K562 (cell line): ENCODE results near the gene DNAJC2. TPM values are rescaled to one million over a fixed set of nuclear protein-coding genes. Genes with fewer than 3 reads are reported as not detected.

Source experiments
- ATAC-seq: fragments of 200-7000 bp; cut with Tn5 transposase; 3 replicates; pipeline ENCODE4 v1.9.1; 2020; ENCODE audit warnings: moderate library complexity
- BruUV-seq: library from RNA; stranded (reverse); fragments of 400-500 nt; replicated peaks from 2 replicates; lab custom pipeline; 2021; lab: Mats Ljungman, UMichigan
- CTCF ChIA-PET: fragments of 300-600 bp; formaldehyde crosslinking; extraction: SDS; loops from one replicate; lab custom pipeline; 2021; ENCODE audit warnings: low intra/inter-chr PET ratio; lab: Yijun Ruan, JAX
- POLR2A ChIA-PET: fragments of 300-600, 350-650 bp; sonication (Branson Sonifier 250); formaldehyde crosslinking; extraction: SDS; loops from one replicate; lab custom pipeline; 2021; ENCODE audit warnings: antibody characterized with exemption, inconsistent platforms; lab: Yijun Ruan, JAX
- DNase-seq, 4 experiments: peaks; one replicate each; pipeline versions ENCODE4 v3.0.0 to v3.0.0-alpha.2; 2011 to 2018; ENCODE audit warnings: low spot score in 3 of 4, mixed read lengths in 3 of 4; ENCODE audit errors: extremely low read depth in 1 of 4
- FAIRE-seq: peaks from 2 replicates; lab custom pipeline; 2011; peaks lifted over from hg19 to GRCh38; lab: Jason Lieb, UNC
- H2AFZ ChIP-seq: 2 replicates; pipeline ENCODE4 v1.6.0; 2011; ENCODE audit warnings: low read depth, low read length, control low read depth, inconsistent platforms
- H3K27ac ChIP-seq: fragments of 200-600 bp; 3 replicates; pipeline ENCODE4 v1.8.0; 2011; ENCODE audit warnings: low read depth, mild to moderate bottlenecking, control low read depth, inconsistent platforms, low read length, moderate library complexity, mixed read lengths; ENCODE audit errors: extremely low read depth
- H3K27me3 ChIP-seq, 2 experiments: fragments of 300-600 bp in 1 of 2; 2 replicates in 1 of 2; 3 replicates in 1 of 2; pipeline versions ENCODE4 v1.6.0 to v1.8.0; 2011; ENCODE audit warnings: inconsistent platforms in 2 of 2, low read length in 2 of 2, mild to moderate bottlenecking in 1 of 2, mixed read lengths in 1 of 2, moderate library complexity in 1 of 2; ENCODE audit not compliant: control insufficient read depth in 2 of 2, insufficient read depth in 2 of 2
- H3K36me3 ChIP-seq: fragments of 300-600 bp; 3 replicates; pipeline ENCODE4 v1.8.0; 2011; ENCODE audit warnings: mild to moderate bottlenecking, low read length, inconsistent platforms; ENCODE audit not compliant: control insufficient read depth, insufficient read depth
- H3K4me1 ChIP-seq, 2 experiments: fragments of 200-600 bp in 1 of 2; replicated peaks in 1 of 2; 2 replicates in 1 of 2; 3 replicates in 1 of 2; pipeline versions ENCODE4 v1.5.1 to v1.8.0; 2011; ENCODE audit warnings: inconsistent platforms in 2 of 2, low read length in 2 of 2, mild to moderate bottlenecking in 1 of 2, mixed read lengths in 1 of 2, moderate library complexity in 1 of 2; ENCODE audit not compliant: control insufficient read depth in 2 of 2, insufficient read depth in 2 of 2
- H3K4me2 ChIP-seq: 2 replicates; pipeline ENCODE4 v1.6.1; 2011; ENCODE audit warnings: low read length, control low read depth, inconsistent platforms, mixed read lengths; ENCODE audit not compliant: insufficient read depth
- H3K4me3 ChIP-seq: fragments of 200-600 bp; sonication (generic), shearing (Covaris generic); 2 replicates; pipeline ENCODE4 v1.5.1; 2016; ENCODE audit warnings: control low read depth, inconsistent platforms
- H3K79me2 ChIP-seq: fragments of 200-600 bp; 3 replicates; pipeline ENCODE4 v1.8.0; 2011; ENCODE audit warnings: low read length, inconsistent platforms; ENCODE audit not compliant: control insufficient read depth, insufficient read depth
- H3K9ac ChIP-seq, 2 experiments: 2 replicates each; pipeline versions ENCODE4 v1.6.0 to v1.6.1; 2011; ENCODE audit warnings: low read depth in 2 of 2, low read length in 2 of 2, control low read depth in 1 of 2, inconsistent platforms in 1 of 2, mild to moderate bottlenecking in 1 of 2, mixed read lengths in 1 of 2; ENCODE audit not compliant: insufficient read depth in 1 of 2
- H3K9me1 ChIP-seq: one replicate; pipeline ENCODE4 v1.6.0; 2011; ENCODE audit warnings: inconsistent platforms, mild to moderate bottlenecking, low read length, moderate library complexity; ENCODE audit not compliant: control insufficient read depth, insufficient read depth
- H3K9me3 ChIP-seq: replicated peaks from 2 replicates; pipeline ENCODE4 v1.5.1; 2011; ENCODE audit warnings: low read depth, low read length, inconsistent platforms; ENCODE audit not compliant: control insufficient read depth, insufficient read depth
- H4K20me1 ChIP-seq: replicated peaks from 2 replicates; pipeline ENCODE4 v1.6.1; 2011; ENCODE audit warnings: low read length, inconsistent platforms, mixed read lengths; ENCODE audit not compliant: control insufficient read depth, insufficient read depth
- ATF7 ChIP-seq: fragments of 450-650 bp; IDR thresholded peaks from 2 replicates; pipeline ENCODE4 v1.7.1; 2014; ENCODE audit warnings: mild to moderate bottlenecking, moderate library complexity
- CBX8 ChIP-seq: fragments of 200-600 bp; sonication (generic); IDR thresholded peaks from 2 replicates; pipeline ENCODE4 v1.6.1; 2012; ENCODE audit warnings: borderline replicate concordance, mixed run types, low read depth, mild to moderate bottlenecking, moderate library complexity, mixed read lengths, low read length, control low read depth, inconsistent platforms; ENCODE audit not compliant: poor library complexity, severe bottlenecking; ENCODE audit errors: extremely low read depth
- E2F3 ChIP-seq: fragments of 250-450 bp; sonication (Bioruptor Pico); IDR thresholded peaks from 2 replicates; pipeline ENCODE4 v1.4.0; 2020; ENCODE audit warnings: mild to moderate bottlenecking
- KLF6 ChIP-seq: fragments of 250-450 bp; sonication (Bioruptor Pico); IDR thresholded peaks from 2 replicates; pipeline ENCODE4 v1.4.0; 2020; ENCODE audit warnings: mild to moderate bottlenecking, moderate library complexity, borderline replicate concordance
- MCM7 ChIP-seq, 2 experiments: fragments of 450-650 bp; IDR thresholded peaks; 2 replicates each; pipeline ENCODE4 v1.6.1; 2016 to 2018
- POLR2A ChIP-seq: fragments of 450-650 bp; conservative IDR thresholded peaks from 2 replicates; pipeline ENCODE4 v1.6.1; 2016
- SRSF1 ChIP-seq: fragments of 200-400 bp; formaldehyde crosslinking; IDR thresholded peaks from 2 replicates; pipeline ENCODE4 v1.6.1; 2017; ENCODE audit warnings: mild to moderate bottlenecking, low read depth, low read length, moderate library complexity
- ZNF561 ChIP-seq: fragments of 450-650 bp; formaldehyde crosslinking; conservative IDR thresholded peaks from 2 replicates; pipeline ENCODE4 v1.4.0; 2020; ENCODE audit warnings: mild to moderate bottlenecking, moderate library complexity
- WGBS: fragments of 100-300 bp; shearing (Covaris generic); methylation state at CpG from one replicate; pipeline ENCODE4 v1.1.6; 2016; ENCODE audit warnings: low coverage, mixed read lengths; ENCODE audit not compliant: insufficient coverage; ENCODE audit errors: missing lambda C conversion rate; 5-methylcytosine and 5-hydroxymethylcytosine counted together
- in situ Hi-C: fragments of 300-500 bp; cut with MboI; formaldehyde crosslinking; loops from 4 replicates; pipeline ENCODE4 v1.15.0; 2018; ENCODE audit warnings: inconsistent platforms, mixed read lengths
- intact Hi-C: fragments of 100-400 bp; cut with micrococcal nuclease; formaldehyde crosslinking; loops from 2 replicates; pipeline ENCODE4 v1.14.2; 2022
- polyA plus RNA-seq, 8 experiments: library from polyadenylated mRNA; depleted of rRNA in 4 of 8; stranded (reverse) in 5 of 8; unstranded in 3 of 8; fragments of >200 nt; fragmentation: Nextera tagmentation in 2 of 8; fragmentation: Illumina TruSeq in 1 of 8; extraction: Ambion mirVana in 2 of 8; extraction: Trizol in 1 of 8; gene quantifications; 2 replicates each; pipeline versions ENCODE4 v1.2.1 to v1.2.3, GENCODE V29; 2011 to 2014; ENCODE audit warnings: inconsistent platforms in 1 of 8, missing spikeins in 1 of 8
- total RNA-seq, 7 experiments: library from RNA; depleted of rRNA in 6 of 7; stranded (reverse); fragments of >200 nt in 6 of 7; fragmentation: Illumina TruSeq in 2 of 7; extraction: Trizol in 2 of 7; gene quantifications; 2 replicates each; pipeline versions ENCODE4 v1.2.1 to v1.2.3, GENCODE V29; 2011 to 2021; ENCODE audit warnings: low replicate concordance in 1 of 7
- TF ChIP-seq, protein P1 (sequence below), 2 experiments: fragments of 450-650 bp in 1 of 2; sonication (generic) in 1 of 2; formaldehyde crosslinking in 1 of 2; IDR thresholded peaks; 2 replicates each; pipeline versions ENCODE4 v1.7.1 to v1.9.0; 2016 to 2022; ENCODE audit warnings: inconsistent platforms in 1 of 2, mild to moderate bottlenecking in 1 of 2, missing genetic modification reagents in 1 of 2

DNAJC2 gene
- total and polyA plus RNA-seq, 9 of the 15 experiments (the other 6 are each of a cell fraction or from before 2014, with no cell fraction given): 40.2 to 157 (median 92.1) TPM

DNA sequence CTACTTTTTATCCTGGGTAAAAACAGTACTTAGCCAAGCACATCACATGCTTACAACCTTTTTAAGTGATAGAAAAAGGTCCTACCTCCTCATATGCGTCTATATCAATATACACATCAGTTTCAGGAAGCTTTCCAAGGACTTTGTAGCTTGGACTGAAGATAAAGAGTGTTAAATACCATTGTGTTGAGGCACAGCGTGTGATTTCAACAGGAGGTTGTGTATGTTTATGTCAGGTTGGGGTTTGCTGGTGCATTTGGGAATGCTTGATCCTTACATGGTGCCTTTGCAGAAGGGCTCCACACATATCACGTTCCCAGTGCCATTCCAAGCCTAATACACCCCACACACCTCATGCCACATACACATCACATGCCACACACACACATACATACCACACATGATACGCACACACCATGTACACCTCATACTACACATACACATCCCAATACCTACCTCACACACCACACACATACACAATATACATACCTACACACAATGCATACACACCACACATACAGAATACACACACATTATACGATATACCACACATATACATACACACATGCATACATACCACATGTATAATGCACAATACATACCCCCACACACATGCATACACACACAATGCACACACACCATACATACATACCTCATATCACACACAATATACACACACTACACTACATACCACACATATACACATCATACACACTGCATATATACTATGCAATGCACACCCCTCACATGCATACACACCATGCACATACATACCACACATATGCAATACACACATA lies 36.0 kb upstream of the DNAJC2 start (continued):
- no peak for TF ChIP-seq E2F3 (CRISPR knock-in tag)
- TF ChIP-seq ZNF561 (CRISPR knock-in tag): no peak

- DNase-seq: peak in 1 of 4 experiments; percentile 43
- in situ Hi-C loops (no loop called here), intact Hi-C loops (no loop called here)
- H3K79me2 ChIP-seq: no peaks in the 10 kb centered on the region
- POLR2A ChIA-PET: interaction anchor here (1.0 to 1.4 kb wide), 5 partner anchors 9 to 63 kb away, joined by 3 to 5 read pairs (median 4); partner anchors contain the start of gene PSMC2
- peak overlapping the region; percentile 82 for H2AFZ ChIP-seq
- peaks cover 4 to 18% of the 10 kb centered on the region in 2 experiments; a peak in 4 of 5 replicates for H3K4me1 ChIP-seq
- H3K4me2 ChIP-seq: peak overlapping the region; percentile 71
- H4K20me1 ChIP-seq: no peaks in the 10 kb centered on the region; the same call in 1 of the 2 replicates
- H3K36me3 ChIP-seq: no peaks in the 10 kb centered on the region; the same call in 2 of the 3 replicates
- CTCF ChIA-PET: interaction anchor here (0.7 kb wide), 1 partner anchor 503 kb away, joined by 3 read pairs; no protein-coding TSS in a partner anchor
- no peak overlapping the region for H3K4me3 ChIP-seq
- H3K27ac ChIP-seq: peak overlapping the region; percentile 51; the same call in 2 of the 3 replicates
- no peaks in the 10 kb centered on the region; a peak in 1 of 5 replicates for H3K27me3 ChIP-seq
- BruUV-seq: no TSS peak
- H3K9ac ChIP-seq: peak overlapping the region in 1 of 2 experiments; percentile 36; a peak in 2 of 4 replicates
- H3K9me1 ChIP-seq: peaks cover 3% of the 10 kb centered on the region
- no peaks in the 10 kb centered on the region; the same call in 1 of the 2 replicates for H3K9me3 ChIP-seq
- peak; percentile 59 for ATAC-seq
- 17% methylated on average over 3 of the region's 3 CpGs for WGBS
- no peak for FAIRE-seq
- TF ChIP-seq POLR2A: peak; percentile 60
- no peak for TF ChIP-seq KLF6
- TF ChIP-seq, protein P1, sequence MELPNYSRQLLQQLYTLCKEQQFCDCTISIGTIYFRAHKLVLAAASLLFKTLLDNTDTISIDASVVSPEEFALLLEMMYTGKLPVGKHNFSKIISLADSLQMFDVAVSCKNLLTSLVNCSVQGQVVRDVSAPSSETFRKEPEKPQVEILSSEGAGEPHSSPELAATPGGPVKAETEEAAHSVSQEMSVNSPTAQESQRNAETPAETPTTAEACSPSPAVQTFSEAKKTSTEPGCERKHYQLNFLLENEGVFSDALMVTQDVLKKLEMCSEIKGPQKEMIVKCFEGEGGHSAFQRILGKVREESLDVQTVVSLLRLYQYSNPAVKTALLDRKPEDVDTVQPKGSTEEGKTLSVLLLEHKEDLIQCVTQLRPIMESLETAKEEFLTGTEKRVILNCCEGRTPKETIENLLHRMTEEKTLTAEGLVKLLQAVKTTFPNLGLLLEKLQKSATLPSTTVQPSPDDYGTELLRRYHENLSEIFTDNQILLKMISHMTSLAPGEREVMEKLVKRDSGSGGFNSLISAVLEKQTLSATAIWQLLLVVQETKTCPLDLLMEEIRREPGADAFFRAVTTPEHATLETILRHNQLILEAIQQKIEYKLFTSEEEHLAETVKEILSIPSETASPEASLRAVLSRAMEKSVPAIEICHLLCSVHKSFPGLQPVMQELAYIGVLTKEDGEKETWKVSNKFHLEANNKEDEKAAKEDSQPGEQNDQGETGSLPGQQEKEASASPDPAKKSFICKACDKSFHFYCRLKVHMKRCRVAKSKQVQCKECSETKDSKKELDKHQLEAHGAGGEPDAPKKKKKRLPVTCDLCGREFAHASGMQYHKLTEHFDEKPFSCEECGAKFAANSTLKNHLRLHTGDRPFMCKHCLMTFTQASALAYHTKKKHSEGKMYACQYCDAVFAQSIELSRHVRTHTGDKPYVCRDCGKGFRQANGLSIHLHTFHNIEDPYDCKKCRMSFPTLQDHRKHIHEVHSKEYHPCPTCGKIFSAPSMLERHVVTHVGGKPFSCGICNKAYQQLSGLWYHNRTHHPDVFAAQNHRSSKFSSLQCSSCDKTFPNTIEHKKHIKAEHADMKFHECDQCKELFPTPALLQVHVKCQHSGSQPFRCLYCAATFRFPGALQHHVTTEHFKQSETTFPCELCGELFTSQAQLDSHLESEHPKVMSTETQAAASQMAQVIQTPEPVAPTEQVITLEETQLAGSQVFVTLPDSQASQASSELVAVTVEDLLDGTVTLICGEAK (IDR thresholded peaks at IDR 0.05): no peak
- TF ChIP-seq, protein P1 (CRISPR knock-in tag; IDR thresholded peaks at IDR 0.05): no peak
- TF ChIP-seq MCM7 (IDR thresholded peaks at IDR 0.05): no peak
- no peak for TF ChIP-seq CBX8
- TF ChIP-seq ATF7: peak; percentile 89
- TF ChIP-seq SRSF1: no peak
These were observed 34.9 kb upstream of the DNAJC2 start for GRCh38 chr7:103379270-103379975.
